Naive B cell (primary cell): ENCODE data around the gene ADK. TPM values are rescaled to one million over a fixed set of nuclear protein-coding genes. Genes with fewer than 3 reads are reported as not detected.
A peak's percentile ranks its signal among the peaks of the same experiment; 100 is the strongest.
"Not testable (repeated sequence)": the region's sequence is repeated elsewhere in the genome, so short reads cannot be mapped to it uniquely, and the experiment has no call there.

Experiments
- ATAC-seq, 2 donors: fragments of 150-1000 bp; cut with Tn5 transposase; 2 replicates each; pipeline ENCODE4 v1.10.0; 2021; ENCODE audit warnings: low read depth in 2 of 2, mild to moderate bottlenecking in 2 of 2, moderate library complexity in 2 of 2
- DNase-seq: peaks from one replicate; pipeline ENCODE4 v3.0.0; 2022
- H3K27ac Mint-ChIP-seq, 6 donors: one replicate each; pipeline ENCODE4 v1.8.0; 2020 to 2022; ENCODE audit warnings: mild to moderate bottlenecking in 6 of 6, mixed read lengths in 6 of 6, moderate library complexity in 5 of 6, inconsistent platforms in 2 of 6
- H3K27me3 Mint-ChIP-seq, 3 donors: one replicate each; pipeline ENCODE4 v1.8.0; 2021 to 2022; ENCODE audit warnings: mixed read lengths in 3 of 3, mild to moderate bottlenecking in 1 of 3
- H3K36me3 Mint-ChIP-seq, 2 donors: one replicate each; pipeline ENCODE4 v1.8.0; 2020 to 2022; ENCODE audit warnings: mixed read lengths in 2 of 2, inconsistent platforms in 1 of 2, mild to moderate bottlenecking in 1 of 2
- H3K4me1 Mint-ChIP-seq, 3 donors: one replicate each; pipeline ENCODE4 v1.8.0; 2020 to 2022; ENCODE audit warnings: mixed read lengths in 3 of 3, inconsistent platforms in 1 of 3, mild to moderate bottlenecking in 1 of 3, moderate library complexity in 1 of 3
- H3K4me3 Mint-ChIP-seq, 8 donors: one replicate each; pipeline ENCODE4 v1.8.0; 2020 to 2022; ENCODE audit warnings: mild to moderate bottlenecking in 8 of 8, mixed read lengths in 8 of 8, moderate library complexity in 8 of 8, inconsistent platforms in 2 of 8
- H3K9me3 Mint-ChIP-seq, 7 donors: one replicate each; pipeline ENCODE4 v1.8.0; 2020 to 2022; ENCODE audit warnings: mixed read lengths in 7 of 7, mild to moderate bottlenecking in 5 of 7, inconsistent platforms in 2 of 7, moderate library complexity in 1 of 7
- polyA plus RNA-seq, 6 donors: library from polyadenylated mRNA; unstranded; fragments of 300-500 nt; fragmentation: Illumina TruSeq; gene quantifications; one replicate each; pipeline ENCODE4 v1.2.3, GENCODE V29; 2021; ENCODE audit warnings: low read depth in 6 of 6

Gene ADK
- polyA plus RNA-seq, 6 donors from 2014 or later = 240 to 379 (median 288) TPM

DNA sequence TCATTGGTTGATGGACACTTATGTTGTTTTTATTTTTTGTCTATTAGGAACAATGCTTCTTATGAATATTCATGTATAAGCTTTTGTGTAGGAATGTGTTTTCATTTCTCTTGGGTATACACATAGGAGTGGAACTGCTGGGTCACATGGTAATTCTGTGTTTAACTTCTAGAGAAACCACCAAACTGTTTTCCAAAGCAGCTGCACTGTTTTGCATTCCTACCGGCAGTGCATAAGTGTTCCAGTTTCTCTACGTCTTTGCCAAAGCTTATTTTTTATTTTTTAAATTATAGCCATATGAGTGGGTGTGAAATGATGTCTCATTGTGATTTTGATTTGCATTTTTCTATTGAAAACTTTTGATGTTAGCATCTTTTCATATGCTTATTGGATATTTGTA lies 51.3 kb downstream of the ADK start:
- peak overlapping the region in 1 of 6 donors; percentile 29 for H3K27ac Mint-ChIP-seq
- no peak overlapping the region for H3K4me3 Mint-ChIP-seq
- DNase-seq (no peak), ATAC-seq (no peak)
- H3K4me1 Mint-ChIP-seq = peaks cover 27 to 39% (median 31%) of the 10 kb centered on the region in 3 donors
- peaks cover 8 to 21% of the 10 kb centered on the region in 2 donors for H3K36me3 Mint-ChIP-seq
- no peaks in the 10 kb centered on the region for H3K27me3 Mint-ChIP-seq
- peaks cover 0 to 2% (median 0%) of the 10 kb centered on the region in 7 donors for H3K9me3 Mint-ChIP-seq

DNA sequence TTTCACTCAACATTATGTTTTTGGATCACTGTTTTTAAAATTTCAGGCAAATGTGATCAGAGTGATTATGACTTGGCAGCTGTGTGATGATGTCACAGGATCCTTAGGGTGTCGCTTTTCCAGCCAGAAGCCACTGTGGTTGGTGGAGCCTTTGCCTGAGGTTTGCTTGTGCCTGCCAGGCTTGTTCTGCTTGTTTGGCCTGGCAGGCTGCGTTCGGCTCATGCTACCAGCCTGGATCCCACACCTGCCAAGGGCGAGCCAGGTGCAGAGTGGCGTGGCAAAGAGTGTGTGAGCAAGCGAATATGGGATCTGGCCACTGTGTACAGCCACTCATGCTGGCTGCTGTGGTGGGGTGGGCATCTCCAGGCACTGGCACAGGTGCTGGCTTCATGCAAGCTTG lies 55.7 kb downstream of the ADK start:
- Mint-ChIP-seq H3K4me3 (no peak overlapping the region), H3K4me1 (peaks cover 25 to 40% (median 27%) of the 10 kb centered on the region in 3 donors), H3K36me3 (peaks cover 4 to 17% of the 10 kb centered on the region in 2 donors), H3K9me3 (no peaks in the 10 kb centered on the region), H3K27ac (peak overlapping the region in 5 of 6 donors; percentile 47 to 89 (median 72)), H3K27me3 (no peaks in the 10 kb centered on the region)
- ATAC-seq = no peak
- DNase-seq = no peak

DNA sequence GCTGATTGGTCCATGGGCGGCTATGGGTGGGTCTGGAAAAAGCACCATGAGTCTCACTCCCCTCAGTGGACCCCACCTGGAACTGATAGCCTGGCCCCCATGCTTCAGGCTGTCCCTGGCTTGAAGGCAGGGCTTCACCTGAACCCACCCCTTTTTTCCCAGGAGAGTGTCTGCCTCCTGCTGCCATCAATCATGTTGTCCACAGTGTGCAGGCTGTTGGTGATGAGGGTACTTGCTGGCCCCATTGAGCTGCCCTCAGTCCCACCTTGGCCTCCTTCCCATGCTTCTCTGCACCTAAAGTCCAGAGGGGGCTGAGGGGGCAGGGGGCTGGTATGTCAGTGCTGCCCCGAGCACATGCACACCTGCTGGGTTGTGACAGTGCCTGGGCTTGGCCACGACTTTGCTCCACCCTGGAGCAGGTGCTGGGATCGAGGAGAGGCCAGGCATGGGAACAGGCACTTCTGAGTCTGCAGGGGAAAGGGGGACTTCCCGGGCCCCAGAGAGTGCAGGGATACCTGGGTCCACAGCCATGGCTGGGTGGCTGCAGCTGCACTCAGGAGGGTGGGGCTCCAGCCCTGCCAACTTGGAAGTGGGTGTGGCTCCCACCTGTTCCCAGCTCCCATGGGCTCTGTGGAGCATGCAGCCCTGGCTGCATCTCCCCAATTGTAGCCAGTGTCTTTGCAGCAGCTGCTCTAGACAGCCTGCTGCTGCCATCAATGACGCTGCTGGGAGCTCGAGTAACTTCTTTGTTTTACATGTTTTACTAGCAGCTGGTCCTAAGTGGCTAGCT lies 56.9 kb downstream of the ADK start:
- Mint-ChIP-seq H3K4me1 (peaks cover 34 to 51% (median 37%) of the 10 kb centered on the region in 3 donors), H3K27ac (peak overlapping the region in 5 of 6 donors; percentile 47 to 89 (median 73)), H3K9me3 (no peaks in the 10 kb centered on the region), H3K36me3 (peaks cover 4 to 15% of the 10 kb centered on the region in 2 donors), H3K4me3 (peak overlapping the region in 1 of 8 donors; percentile 51), H3K27me3 (no peaks in the 10 kb centered on the region)
- peak; percentile 23 to 30 for ATAC-seq
- DNase-seq = no peak

DNA sequence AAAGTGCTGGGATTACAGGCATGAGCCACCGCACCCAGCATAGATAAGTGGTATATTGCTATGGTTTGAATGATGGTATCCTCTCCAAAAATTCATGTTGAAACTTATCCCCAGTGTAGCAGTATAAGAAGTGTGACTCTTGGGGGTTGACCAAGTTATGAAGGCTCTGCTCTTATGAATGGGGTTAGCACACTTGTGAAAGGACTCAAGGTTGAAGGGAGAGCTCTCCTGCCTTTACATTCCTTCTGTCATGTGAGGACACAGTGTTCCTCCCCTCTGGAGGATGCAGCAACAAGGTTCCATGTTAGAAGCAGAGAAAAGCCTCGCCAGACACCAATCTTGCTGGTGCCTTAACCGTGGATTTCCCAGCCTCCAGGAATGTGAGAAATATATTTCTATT lies 58.0 kb downstream of the ADK start:
- no peaks in the 10 kb centered on the region for H3K27me3 Mint-ChIP-seq
- H3K9me3 Mint-ChIP-seq = no peaks in the 10 kb centered on the region
- H3K36me3 Mint-ChIP-seq = peaks cover 4 to 15% of the 10 kb centered on the region in 2 donors
- no peak overlapping the region for H3K4me3 Mint-ChIP-seq
- ATAC-seq = no peak
- H3K4me1 Mint-ChIP-seq = peaks cover 39 to 55% (median 44%) of the 10 kb centered on the region in 3 donors
- no peak for DNase-seq
- peak overlapping the region in 2 of 6 donors; percentile 77 for H3K27ac Mint-ChIP-seq

DNA sequence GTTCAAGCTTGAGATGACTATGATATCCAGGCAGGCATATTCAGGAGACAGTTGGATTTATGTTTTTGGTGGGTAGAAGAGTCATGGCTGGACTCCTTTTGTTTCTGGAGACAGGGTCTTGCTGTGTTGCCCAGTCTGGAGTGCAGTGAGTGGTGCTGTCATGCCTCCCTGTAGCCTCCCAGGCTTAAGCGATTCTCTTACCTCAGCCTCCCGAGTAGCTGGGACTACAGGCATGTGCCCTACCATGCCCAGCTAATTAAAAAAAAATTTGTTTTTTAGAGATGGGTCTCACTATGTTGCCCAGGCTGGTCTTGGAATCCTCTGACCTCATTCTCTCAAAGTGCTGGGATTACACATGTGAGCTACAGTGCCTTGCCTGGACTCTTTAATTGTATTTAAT lies 62.0 kb downstream of the ADK start:
- Mint-ChIP-seq H3K36me3 (peaks cover under 1 to 8% of the 10 kb centered on the region in 2 donors), H3K4me1 (peaks cover 25 to 39% (median 26%) of the 10 kb centered on the region in 3 donors)
- peak in 1 of 2 donors; percentile 10 for ATAC-seq

DNA sequence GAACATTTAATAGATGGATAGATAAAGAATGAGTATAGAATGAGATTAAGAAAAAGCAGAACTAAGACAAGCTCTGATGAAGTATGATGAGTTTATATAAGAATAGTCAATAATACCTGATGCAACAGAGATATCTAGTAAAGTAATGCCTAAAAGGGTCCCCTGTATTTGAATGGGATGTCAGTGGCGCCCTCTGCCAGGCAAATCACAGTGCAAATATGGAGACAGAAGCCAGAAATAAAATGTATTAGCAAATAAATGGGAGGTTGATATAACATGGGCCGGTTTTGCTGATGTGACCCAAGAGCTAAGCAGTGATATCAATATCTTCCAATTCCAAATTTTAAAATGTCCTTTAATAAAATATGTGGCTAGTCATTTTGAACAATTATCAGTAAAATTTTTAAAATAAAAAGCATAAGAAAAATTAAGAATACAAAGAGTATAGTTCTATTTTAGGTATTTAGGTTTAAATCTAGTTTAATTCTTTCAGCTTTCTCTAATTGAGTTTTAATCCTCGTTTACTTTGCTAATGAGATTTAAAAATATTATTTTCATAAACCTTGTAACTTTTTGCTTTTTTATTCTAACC lies 62.6 kb downstream of the ADK start:
- no peaks in the 10 kb centered on the region for H3K27me3 Mint-ChIP-seq
- H3K4me3 Mint-ChIP-seq = no peak overlapping the region
- peaks cover 4 to 8% of the 10 kb centered on the region in 2 donors for H3K36me3 Mint-ChIP-seq
- ATAC-seq = peak; percentile 95 to 96
- no peaks in the 10 kb centered on the region for H3K9me3 Mint-ChIP-seq
- peak; percentile 55 for DNase-seq
- peak overlapping the region; percentile 2 to 75 (median 25) for H3K27ac Mint-ChIP-seq
- H3K4me1 Mint-ChIP-seq = peaks cover 22 to 35% (median 28%) of the 10 kb centered on the region in 3 donors

More for the DNA sequence above, 62.0 kb downstream of the ADK start:
- Mint-ChIP-seq H3K27ac (peak overlapping the region; percentile 37 to 93 (median 68)), H3K4me3 (peak overlapping the region in 1 of 8 donors; percentile 52), H3K9me3 (no peaks in the 10 kb centered on the region), H3K27me3 (no peaks in the 10 kb centered on the region)
- no peak for DNase-seq

DNA sequence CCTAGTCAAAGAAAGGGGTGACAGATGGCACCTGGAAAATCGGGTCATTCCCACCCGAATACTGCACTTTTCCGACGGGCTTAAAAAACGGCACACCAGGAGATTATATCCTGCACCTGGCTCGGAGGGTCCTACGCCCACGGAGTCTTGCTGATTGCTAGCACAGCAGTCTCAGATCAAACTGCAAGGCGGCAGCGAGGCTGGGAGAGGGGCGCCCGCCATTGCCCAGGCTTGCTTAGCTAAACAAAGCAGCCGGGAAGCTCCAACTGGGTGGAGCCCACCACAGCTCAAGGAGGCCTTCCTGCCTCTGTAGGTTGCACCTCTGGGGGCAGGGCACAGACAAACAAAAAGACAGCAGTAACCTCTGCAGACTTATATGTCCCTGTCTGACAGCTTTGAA lies 66.1 kb downstream of the ADK start:
- peaks cover 20 to 26% (median 22%) of the 10 kb centered on the region in 3 donors for H3K4me1 Mint-ChIP-seq
- not testable (repeated sequence) for ATAC-seq, H3K27ac Mint-ChIP-seq, H3K36me3 Mint-ChIP-seq, H3K27me3 Mint-ChIP-seq, H3K4me3 Mint-ChIP-seq, DNase-seq, H3K9me3 Mint-ChIP-seq

DNA sequence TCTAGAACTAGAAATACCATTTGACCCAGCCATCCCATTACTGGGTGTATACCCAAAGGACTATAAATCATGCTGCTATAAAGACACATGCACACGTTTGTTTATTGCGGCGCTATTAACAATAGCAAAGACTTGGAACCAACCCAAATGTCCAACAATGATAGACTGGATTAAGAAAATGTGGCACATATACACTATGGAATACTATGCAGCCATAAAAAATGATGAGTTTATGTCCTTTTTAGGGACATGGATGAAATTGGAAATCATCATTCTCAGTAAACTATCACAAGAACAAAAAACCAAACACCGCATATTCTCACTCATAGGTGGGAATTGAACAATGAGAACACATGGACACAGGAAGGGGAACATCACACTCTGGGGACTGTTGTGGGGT lies 71.4 kb downstream of the ADK start:
- not testable (repeated sequence) for H3K4me3 Mint-ChIP-seq, H3K9me3 Mint-ChIP-seq, H3K27me3 Mint-ChIP-seq, DNase-seq, H3K36me3 Mint-ChIP-seq, ATAC-seq
- peaks cover 8 to 15% (median 11%) of the 10 kb centered on the region in 3 donors for H3K4me1 Mint-ChIP-seq
- peak overlapping the region in 1 of 6 donors; percentile 53 for H3K27ac Mint-ChIP-seq

DNA sequence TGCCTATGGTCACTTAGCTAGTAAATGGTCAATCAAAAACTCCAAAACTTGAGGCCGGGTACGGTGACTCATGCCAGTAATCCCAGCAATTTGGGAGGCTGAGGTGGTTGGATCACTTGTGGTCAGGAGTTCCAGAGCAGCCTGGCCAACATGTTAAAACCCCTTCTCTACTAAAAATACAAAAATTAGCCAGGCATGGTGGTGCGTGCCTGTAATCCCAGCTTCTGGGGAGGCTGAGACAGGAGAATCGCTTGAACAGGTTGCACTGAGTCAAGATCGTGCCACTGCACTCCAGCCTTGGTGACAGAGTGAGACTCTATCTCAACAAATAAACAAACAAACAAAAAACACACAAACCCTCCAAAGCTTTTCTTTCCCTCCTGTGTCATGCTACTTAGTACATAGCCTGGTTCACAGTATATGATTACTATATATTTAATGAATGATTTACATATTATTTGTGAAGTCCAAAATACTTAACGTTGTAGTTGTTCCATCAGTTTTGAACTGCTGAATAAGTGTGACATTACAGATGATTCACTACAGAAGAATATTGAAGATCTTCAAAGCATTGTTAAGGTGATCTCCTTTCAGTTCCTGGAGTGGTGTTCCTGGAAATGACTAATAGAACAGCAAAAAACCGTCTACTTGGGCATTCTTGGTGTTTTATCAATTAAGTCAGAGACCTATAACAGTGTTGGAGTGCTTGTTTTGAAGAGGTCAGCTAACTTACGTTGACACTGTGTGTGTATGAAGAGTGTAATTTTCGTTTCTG lies 72.9 kb downstream of the ADK start:
- no peaks in the 10 kb centered on the region for H3K27me3 Mint-ChIP-seq

DNA sequence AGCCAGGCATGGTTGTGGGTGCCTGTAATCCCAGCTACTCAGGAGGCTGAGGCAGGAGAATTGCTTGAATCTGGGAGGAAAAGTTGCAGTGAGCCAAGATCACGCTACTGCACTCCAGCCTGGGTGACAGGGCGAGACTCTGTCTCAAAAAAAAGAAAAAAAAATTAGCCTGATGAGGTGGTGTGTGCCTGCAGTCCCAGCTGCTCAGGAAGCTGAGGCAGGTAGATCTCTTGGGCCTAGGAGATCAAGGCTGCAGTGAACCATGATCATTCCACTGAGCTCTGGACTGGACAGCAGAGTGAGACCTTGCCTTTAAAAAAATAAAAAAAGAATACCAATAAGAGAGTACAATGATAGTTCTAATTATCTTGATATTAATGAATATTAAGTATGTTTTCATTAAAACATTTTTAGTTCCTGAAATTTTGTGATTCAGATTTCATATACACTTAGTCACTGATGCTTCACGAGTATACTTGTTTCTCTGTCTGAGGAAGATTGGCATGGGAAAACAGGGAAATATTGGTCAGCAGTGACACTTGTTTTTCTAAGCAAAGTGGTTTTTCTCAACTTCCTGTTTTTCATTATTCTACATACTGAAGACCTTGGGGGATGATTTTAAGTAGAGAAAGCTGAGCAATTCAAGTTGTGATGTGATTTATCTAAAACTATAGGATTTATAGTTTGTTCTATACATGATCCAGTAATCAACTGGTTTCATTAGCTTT lies 76.8 kb downstream of the ADK start:
- peak; percentile 7 for DNase-seq
- Mint-ChIP-seq H3K27ac (peak overlapping the region; percentile 11 to 96 (median 90)), H3K36me3 (peaks cover 0 to 9% of the 10 kb centered on the region in 2 donors), H3K4me1 (peaks cover 14 to 59% (median 22%) of the 10 kb centered on the region in 3 donors), H3K27me3 (no peaks in the 10 kb centered on the region), H3K9me3 (peaks cover 0 to 2% (median 0%) of the 10 kb centered on the region in 7 donors), H3K4me3 (peak overlapping the region in 7 of 8 donors; percentile 47 to 87 (median 77))
- peak; percentile 78 to 81 for ATAC-seq

More for the DNA sequence above, 72.9 kb downstream of the ADK start:
- H3K27ac Mint-ChIP-seq = peak overlapping the region in 4 of 6 donors; percentile 52 to 88 (median 79)
- no peak overlapping the region for H3K4me3 Mint-ChIP-seq
- H3K9me3 Mint-ChIP-seq = peaks cover 0 to 2% (median 0%) of the 10 kb centered on the region in 7 donors
- H3K4me1 Mint-ChIP-seq = peaks cover 12 to 26% (median 22%) of the 10 kb centered on the region in 3 donors
- DNase-seq = no peak
- ATAC-seq = no peak
- peaks cover 0 to 5% of the 10 kb centered on the region in 2 donors for H3K36me3 Mint-ChIP-seq

DNA sequence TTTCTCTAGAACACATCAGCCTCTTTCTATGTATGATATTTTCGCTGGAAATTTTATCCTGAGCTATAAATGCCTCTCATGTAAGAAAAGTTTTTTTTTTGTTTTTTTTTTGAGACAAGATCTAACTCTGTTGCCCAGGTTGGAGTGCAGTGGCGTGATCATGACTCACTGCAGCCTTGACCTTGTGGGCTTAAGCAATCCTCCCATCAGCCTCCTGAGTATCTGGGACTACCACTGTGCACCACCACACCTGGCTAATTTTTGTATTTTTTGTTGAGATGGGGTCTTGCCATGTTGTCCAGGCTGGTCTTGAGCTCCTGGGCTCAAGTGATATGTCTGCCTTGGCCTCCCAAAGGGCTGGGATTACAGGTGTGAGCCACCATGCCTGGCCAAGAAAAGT lies 80.4 kb downstream of the ADK start:
- no peaks in the 10 kb centered on the region for H3K27me3 Mint-ChIP-seq
- no peaks in the 10 kb centered on the region for H3K9me3 Mint-ChIP-seq
- peak overlapping the region in 1 of 8 donors; percentile 28 for H3K4me3 Mint-ChIP-seq
- peak overlapping the region; percentile 29 to 91 (median 66) for H3K27ac Mint-ChIP-seq
- peaks cover 0 to 4% of the 10 kb centered on the region in 2 donors for H3K36me3 Mint-ChIP-seq
- H3K4me1 Mint-ChIP-seq = peaks cover 22 to 76% (median 24%) of the 10 kb centered on the region in 3 donors
- ATAC-seq = no peak
- DNase-seq = no peak

DNA sequence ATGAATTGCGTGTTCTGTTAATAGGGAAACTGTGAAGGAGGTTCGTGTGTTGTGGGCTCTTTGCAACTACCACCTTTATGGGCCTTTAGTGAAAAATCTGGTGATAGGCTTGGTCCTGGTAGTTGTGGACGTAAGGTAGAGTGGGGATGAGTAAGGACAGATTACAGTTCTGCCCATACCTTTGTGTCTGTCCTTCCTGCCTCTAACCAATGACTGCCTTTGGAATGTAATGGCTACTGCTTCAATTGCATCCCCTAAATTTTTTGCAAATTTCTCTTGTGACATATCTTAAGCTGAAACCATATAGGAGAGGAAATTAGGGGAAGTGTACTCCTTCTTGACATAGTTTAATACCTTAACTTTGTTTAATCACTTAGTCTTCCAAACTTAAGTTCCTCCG lies 82.3 kb downstream of the ADK start:
- Mint-ChIP-seq H3K27ac (peak overlapping the region in 5 of 6 donors; percentile 21 to 84 (median 46)), H3K4me3 (no peak overlapping the region), H3K9me3 (no peaks in the 10 kb centered on the region), H3K36me3 (peaks cover 0 to 9% of the 10 kb centered on the region in 2 donors), H3K27me3 (no peaks in the 10 kb centered on the region), H3K4me1 (peaks cover 21 to 74% (median 23%) of the 10 kb centered on the region in 3 donors)
- DNase-seq (no peak), ATAC-seq (no peak)
